ENCODE results near the gene GPX7. TPM values are rescaled to one million over a fixed set of nuclear protein-coding genes. Genes with fewer than 3 reads are reported as not detected.

The GPX7 gene
- total RNA-seq, 1 donor from 2014 or later, result 26.7 TPM

- intact Hi-C loops (cut with micrococcal nuclease), result no loop called here
Measured at GRCh38 chr1:52585474-52585873, 16.7 kb upstream of the GPX7 start.

DNA sequence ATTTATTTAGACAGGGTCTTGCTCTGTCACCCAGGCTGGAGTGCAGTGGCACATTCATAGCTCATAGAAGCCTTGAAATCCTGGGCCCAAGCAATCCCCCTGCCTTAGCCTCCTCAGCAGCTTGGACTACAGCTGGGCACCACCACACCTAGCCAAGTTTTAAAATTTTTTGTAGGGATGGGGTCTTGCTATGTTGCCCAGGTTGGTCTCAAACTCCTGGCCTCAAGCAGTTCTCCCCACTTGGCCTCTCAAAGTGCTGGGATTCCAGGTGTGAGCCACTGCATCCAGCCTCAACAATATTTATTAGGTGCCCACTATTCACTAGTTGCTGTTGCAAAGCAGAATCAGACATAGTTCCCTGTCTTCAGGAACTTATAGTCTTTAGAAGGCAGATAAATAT is 14.1 kb upstream of the GPX7 start:
- intact Hi-C loops (cut with micrococcal nuclease), result no loop called here

DNA sequence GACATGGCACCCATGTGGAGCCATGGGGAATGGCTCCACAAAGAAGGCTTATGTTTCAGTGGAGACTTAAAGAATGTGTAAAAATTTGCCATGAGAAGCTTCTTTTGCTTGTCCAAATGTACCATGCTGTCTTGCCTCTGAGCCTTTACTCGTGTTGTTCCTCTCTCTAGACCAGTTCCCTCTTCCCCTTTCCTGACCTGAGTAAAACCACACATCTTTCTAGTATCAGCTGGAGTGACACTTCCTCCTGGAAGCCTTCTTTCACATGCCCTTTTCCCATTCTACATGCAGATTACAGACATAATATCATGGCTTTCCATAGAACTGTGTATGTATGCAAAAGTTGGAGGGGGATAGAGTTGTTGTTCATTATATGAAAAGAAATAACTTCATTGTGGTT is 13.6 kb upstream of the GPX7 start:
- intact Hi-C loops (cut with micrococcal nuclease), result no loop called here

- intact Hi-C loops (cut with micrococcal nuclease), result no loop called here
Measured at GRCh38 chr1:52590266-52590665, 11.9 kb upstream of the GPX7 start.

DNA sequence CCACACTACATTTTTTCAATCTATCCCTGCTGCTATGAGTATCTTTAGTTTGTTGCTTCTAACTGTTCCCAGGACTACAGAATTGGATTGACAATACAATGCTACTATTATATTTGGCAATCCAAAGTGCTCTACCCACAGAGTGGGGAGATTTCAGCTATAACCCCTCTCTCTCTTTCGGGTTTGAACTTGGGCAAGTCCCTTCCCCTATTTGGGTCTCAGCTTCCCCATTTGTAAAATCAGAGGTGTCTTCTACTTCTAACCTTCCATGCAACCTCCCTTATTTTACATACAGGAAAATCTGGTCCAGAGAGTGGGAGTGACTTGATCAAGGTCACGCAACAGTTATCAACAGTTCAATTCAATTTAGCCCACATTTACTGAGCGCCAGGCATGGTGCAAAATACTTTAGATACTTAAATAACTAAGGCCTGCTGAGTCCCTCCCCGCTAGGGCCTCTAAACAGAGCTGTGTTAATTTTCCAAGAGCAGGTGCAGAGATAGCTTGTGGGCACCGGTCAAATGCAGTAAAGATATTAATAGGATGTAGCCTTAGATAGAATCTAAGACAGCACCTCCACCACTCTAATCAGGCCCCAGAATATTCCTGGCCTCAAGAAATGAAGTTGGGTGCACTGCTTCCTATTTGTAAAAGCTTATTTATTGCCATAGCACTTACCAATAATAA is 9.4 kb upstream of the GPX7 start:
- intact Hi-C loops (cut with micrococcal nuclease), result no loop called here

- intact Hi-C loops (cut with micrococcal nuclease), result no loop called here
Measured at GRCh38 chr1:52593495-52593894, 8.7 kb upstream of the GPX7 start.

DNA sequence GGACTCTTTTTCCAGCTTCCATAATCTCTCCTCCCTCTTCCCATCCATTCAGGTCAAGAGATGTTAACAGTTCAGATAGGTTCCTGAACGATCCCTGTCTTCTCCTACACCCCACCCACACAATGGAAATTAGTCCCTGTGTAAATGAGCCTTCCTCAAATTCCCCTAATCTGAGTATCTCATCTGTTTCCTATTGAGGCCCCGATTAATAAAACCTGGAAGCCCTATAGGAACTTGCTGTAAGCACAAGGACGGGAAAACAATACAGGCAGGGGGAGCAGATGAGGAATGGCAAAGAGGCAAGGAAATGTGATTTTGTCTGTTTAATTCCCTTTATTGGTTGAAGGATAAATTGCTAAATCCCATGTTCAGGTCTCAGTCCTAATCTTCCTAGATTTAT is 7.1 kb upstream of the GPX7 start:
- intact Hi-C loops (cut with micrococcal nuclease), result no loop called here

DNA sequence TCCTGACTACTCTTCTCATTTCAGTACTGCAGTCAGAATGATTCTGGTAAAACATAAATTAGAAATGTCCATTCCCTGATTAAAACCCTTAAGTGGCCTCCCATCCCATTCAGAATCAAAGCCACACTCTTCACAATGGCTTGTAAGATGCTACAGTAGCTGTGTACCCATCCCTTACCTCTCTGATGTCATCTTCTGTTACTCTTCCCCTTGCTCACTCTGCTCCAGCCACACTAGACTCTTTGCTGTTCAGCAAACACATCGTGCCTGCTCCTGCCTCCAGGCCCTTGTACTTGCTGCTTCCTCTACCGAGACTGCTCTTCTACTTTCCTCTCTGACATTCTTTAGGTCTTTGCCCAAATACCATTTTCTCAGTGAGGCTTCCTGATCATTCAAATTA is 4.3 kb upstream of the GPX7 start:
- intact Hi-C loops (cut with micrococcal nuclease), result no loop called here

GRCh38 chr1:52598729-52599128 is 3.4 kb upstream of the GPX7 start:
- intact Hi-C loops (cut with micrococcal nuclease), result no loop called here

- intact Hi-C loops (cut with micrococcal nuclease), result no loop called here
Measured at GRCh38 chr1:52599236-52599635, 2.9 kb upstream of the GPX7 start.

GRCh38 chr1:52600533-52601179 is 1.5 kb upstream of the GPX7 start:
- intact Hi-C loops (cut with micrococcal nuclease), result no loop called here

DNA sequence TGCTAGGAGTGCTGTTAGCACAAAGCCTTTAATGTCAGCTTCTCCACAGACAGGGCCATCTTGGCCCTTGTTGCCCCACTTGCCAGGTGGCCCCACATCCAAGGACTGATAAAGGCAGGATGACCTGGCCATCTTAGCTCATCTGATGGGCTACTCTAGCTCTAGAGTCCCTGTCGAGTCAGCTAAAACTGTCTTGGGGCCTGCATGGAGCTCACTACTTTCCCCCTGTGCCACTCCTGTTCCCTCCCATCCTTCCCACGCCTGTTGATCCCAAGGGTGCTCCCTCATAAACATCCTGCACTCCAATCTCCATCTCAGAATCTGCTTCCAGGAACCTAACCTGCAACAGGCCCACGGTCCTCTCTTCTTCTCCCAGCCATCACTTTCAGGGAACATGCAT is 652 bp upstream of the GPX7 start:
- intact Hi-C loops (cut with micrococcal nuclease), result no loop called here

- intact Hi-C loops (cut with micrococcal nuclease), result loop anchor here (1.0 kb wide), 3 partner anchors 34 to 83 kb away; partner anchors contain the start of gene TUT4
Measured at GRCh38 chr1:52602856-52603600, 857 bp downstream of the GPX7 start.

DNA sequence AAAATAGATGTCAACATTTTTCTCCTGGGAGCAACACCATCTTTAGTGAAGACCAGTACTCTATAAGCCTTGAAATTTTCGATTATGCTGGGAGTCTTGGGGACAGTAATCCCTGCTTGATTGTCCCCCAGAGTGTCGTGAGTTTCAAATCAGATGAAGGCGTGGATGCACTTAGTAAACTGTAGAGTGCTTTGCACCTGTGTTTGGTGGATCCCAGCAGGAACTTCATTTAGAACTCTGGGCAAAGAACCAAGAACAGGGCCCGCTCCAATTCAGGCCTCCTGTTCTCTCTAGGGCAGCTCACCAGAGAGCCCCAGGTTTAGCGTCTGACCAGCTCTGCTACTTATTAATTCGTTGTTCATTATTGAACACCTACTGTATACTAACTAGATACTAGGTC is 1.5 kb downstream of the GPX7 start:
- intact Hi-C loops (cut with micrococcal nuclease), result loop anchor here (1.0 kb wide), 1 partner anchor 83 kb away; no protein-coding TSS in a partner anchor

- intact Hi-C loops (cut with micrococcal nuclease), result no loop called here
Measured at GRCh38 chr1:52604063-52604770, 2.0 kb downstream of the GPX7 start.

DNA sequence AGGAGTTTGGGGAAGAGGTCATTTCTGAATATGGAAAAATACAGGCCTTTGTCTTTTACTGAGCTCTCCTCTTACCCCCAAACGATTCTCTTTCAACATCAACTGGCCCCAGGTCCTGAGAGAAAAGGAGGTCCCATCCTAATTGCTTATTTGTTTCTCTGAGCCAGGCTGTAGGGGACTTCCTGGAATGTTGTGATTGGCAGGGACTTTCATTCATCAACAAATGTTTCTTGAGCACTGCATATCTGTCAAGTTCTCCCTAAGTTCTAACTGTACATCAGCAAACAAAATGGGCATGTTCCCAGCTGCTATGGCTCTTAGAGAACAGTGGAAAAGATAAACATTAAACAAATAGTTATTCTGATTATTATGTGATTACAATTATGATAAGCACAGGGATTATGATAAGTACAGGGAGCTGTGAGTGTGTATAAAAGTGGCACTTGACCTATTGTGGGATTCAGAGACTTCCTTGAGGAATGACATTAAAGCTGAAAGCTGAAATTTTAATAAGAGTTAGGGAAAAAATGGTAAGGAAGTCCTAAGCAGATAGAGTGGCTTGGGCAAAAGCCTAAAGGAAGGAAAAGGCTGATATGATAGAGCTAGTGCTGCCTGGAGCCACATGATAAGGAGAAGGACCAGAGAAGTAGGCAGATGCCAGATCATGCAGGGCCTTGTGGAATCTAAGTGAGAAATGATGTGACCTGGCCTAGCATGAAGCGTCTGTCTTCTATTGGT is 11.6 kb downstream of the GPX7 start:
- intact Hi-C loops (cut with micrococcal nuclease), result no loop called here

DNA sequence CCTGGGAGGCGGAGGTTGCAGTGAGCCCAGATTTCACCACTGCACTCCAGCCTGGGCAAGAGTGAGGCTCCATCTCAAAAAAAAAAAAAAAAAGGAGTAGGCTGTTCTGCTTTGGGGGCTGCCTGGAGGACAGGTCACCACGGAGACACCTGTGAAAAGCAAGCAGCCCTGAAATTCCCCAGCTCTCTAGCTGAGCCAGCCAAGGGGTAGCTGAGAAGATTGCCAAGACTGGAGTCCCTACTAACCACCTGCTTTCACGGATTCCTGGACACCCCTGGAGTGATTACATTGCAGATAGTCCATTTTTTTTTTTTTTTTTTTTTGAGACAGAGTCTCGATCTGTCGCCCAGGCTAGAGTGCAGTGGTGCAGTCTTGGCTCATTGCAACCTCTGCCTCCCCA is 12.5 kb downstream of the GPX7 start:
- intact Hi-C loops (cut with micrococcal nuclease), result no loop called here

DNA sequence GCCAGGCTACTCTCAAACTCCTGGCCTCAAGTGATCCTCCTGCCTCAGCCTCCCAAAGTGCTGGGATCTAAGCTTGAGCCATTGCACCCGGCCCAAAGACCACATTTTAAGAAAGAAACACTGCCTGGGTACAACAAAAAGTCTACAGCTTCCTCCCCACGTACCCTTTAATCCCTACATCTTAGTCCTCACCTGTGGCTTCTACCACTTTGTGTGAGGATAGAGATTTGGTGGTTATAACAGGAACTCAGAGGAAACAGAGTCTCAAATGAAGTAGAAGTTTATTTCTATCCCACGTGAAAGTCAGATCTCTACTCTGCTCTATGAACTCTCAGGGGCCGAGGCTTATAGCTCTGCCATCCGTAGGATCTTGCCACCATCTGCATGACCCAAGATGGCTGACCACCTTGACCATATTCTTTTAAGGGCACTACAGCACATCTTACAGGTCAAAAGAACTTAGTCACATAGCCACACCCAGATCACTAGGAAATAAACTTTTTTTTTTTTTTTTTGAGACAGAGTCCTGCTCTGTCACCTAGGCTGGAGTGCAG is 13.4 kb downstream of the GPX7 start:
- intact Hi-C loops (cut with micrococcal nuclease), result no loop called here

- intact Hi-C loops (cut with micrococcal nuclease), result no loop called here
Measured at GRCh38 chr1:52621950-52622349, 19.8 kb downstream of the GPX7 start.

- intact Hi-C loops (cut with micrococcal nuclease), result no loop called here
Measured at GRCh38 chr1:52623812-52624211, 21.6 kb downstream of the GPX7 start.

DNA sequence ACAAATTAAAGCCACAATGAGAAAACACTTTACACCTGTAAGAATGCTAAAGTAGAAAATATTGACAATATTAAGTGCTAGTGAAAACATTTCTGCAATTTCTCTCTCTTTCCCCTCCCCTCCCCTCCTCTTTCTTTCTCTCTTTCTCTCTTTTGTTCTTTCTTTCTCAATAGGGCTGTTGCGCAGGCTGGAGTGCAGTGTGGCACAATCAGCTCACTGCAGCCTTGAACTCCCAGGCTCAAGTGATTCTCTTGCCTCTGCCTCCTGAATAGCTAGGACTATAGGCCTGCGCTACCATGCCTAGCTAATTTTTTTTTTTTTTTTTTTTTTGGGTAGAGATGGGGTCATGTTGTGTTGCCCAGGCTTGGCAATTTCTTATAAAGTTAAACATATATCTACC is 24.9 kb downstream of the GPX7 start:
- intact Hi-C loops (cut with micrococcal nuclease), result no loop called here
